LNCaP clone FGC (cell line): ENCODE measurements around the gene GAS7.
A peak's percentile ranks its signal among the peaks of the same experiment; 100 is the strongest.

Source experiments
- DNase-seq: peaks from one replicate; pipeline ENCODE4 v3.0.0-alpha.2; 2011; ENCODE audit warnings: low read depth
- H3K4me3 ChIP-seq: 2 replicates; pipeline ENCODE4 v1.5.1; 2011; ENCODE audit warnings: mild to moderate bottlenecking, low read depth, low read length, control low read depth
- TF ChIP-seq, protein P1 (sequence below): IDR thresholded peaks from 2 replicates; pipeline ENCODE4 v1.5.1; 2012; ENCODE audit warnings: mild to moderate bottlenecking; ENCODE audit not compliant: control insufficient read depth, insufficient read depth; ENCODE audit errors: extremely low read depth

GAS7 gene

DNA sequence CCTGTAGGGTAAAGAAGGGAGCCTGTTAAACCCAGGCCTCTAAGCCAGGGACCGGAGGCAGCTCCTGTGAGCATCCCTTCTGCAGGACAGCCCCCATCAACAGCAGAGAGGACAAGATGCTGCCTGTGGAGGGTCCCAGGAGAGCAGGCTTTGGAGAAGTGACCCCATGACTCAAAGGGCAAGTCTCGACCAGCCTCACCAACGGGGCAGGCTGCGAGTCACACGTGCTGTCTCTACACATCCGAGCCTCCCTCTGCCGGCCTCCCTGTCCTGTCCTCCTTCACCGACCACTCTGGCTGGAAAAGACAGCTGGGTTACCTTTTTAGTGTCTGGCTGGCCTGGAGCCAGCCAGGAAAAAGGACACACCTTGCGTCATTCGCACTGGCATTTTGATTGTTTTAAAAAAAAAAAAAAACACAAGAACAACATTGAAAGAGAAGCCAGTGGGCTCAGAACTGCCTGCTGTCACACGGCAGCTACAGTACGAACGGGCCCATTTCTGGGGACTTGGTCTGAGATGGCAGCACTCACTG is 218.9 kb downstream of the GAS7 start:
- TF ChIP-seq, protein P1, sequence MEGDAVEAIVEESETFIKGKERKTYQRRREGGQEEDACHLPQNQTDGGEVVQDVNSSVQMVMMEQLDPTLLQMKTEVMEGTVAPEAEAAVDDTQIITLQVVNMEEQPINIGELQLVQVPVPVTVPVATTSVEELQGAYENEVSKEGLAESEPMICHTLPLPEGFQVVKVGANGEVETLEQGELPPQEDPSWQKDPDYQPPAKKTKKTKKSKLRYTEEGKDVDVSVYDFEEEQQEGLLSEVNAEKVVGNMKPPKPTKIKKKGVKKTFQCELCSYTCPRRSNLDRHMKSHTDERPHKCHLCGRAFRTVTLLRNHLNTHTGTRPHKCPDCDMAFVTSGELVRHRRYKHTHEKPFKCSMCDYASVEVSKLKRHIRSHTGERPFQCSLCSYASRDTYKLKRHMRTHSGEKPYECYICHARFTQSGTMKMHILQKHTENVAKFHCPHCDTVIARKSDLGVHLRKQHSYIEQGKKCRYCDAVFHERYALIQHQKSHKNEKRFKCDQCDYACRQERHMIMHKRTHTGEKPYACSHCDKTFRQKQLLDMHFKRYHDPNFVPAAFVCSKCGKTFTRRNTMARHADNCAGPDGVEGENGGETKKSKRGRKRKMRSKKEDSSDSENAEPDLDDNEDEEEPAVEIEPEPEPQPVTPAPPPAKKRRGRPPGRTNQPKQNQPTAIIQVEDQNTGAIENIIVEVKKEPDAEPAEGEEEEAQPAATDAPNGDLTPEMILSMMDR: no peak
- no peak for DNase-seq
- H3K4me3 ChIP-seq: no peak overlapping the region

- TF ChIP-seq, protein P1: no peak
- no peak for DNase-seq
- H3K4me3 ChIP-seq: no peak overlapping the region
Observed at GRCh38 chr17:9977180-9977575, 221.2 kb downstream of the GAS7 start.

DNA sequence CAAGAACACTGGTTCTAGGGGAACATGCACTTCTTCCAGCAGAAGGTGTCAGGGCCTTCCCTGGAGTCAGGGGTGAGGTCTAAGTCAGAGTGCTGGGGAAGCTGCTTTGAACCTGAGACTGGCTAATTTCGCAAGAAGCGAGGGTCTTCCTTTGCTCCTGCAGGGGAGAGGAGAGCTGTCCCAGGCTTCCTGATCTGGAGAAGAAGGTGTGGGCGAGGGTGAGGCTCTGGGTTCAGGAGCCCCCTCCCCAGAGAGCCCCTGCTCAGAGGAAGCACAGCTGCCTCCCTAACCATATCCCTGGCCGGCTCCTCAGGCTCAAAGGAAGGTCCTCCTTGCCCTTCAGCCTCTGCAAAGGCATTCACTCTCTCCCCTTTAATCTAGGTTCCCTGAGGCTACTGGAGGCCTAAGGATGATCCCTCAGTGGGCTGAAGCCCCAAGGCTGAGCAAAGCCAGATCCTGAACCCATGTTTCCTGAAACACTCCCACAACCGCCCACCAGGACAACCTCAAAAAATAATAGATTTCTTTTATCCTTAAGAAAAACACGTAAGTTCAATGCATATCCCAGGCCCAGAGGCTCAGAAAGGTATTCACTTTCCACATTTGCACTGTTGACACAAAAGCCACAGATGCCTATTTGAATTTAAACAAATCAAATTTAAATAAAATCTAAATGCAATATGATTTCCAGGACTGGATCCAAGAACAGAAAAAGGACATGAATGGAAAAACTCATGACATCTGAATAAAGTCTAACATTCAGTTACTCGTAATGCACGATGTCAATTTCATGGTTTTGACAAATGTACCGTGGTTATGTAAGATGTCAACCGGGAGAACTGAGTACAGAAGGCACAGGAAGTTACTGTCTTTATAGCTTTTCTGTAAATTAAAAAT is 221.9 kb downstream of the GAS7 start:
- DNase-seq: no peak
- no peak overlapping the region for H3K4me3 ChIP-seq
- TF ChIP-seq, protein P1: no peak

DNA sequence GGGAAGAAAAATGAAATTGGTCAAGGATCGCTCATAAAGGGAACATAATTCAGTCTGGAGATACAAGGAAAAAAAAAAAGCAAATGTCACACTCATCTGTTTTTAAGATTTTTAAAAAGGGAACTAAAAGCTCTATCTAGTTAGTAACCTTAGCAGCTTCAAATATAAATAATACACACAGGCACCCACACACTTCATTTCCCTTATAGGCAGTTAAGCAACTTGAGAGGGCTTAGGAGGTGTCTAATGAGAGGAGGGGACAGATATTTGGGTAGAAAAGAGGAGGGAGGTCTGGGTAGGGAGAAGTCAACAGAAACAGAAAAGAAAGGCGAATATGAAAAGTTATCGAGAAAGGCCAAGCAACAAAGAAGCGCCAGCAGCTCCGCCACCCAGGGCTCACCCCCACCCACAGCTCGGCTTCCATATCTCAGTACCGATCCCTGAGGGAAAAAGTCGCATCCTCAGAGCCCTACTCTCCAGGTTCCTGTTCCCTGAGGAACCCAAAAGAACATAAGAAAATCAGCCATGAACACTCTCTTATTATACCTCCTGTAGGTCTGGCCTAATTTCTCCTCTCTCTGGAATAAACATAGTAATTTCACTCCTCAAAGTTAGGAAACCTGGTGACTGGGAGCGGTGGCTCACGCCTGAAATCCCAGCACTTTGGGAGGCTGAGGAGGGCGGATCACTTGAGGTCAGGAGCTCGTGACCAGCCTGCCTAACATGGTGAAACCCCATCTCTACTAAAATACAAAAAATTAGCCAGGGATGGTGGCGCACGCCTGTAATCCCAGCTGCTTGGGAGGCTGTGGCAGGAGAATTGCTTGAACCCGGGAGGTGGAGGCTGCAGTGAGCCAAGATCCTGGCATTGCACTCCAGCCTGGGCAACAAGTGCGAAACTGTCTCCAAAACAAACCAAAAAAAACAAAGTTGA is 223.7 kb downstream of the GAS7 start:
- TF ChIP-seq, protein P1: no peak
- no peak overlapping the region for H3K4me3 ChIP-seq
- no peak for DNase-seq

- no peak for DNase-seq
- H3K4me3 ChIP-seq: no peak overlapping the region
- TF ChIP-seq, protein P1: no peak
Observed at GRCh38 chr17:9973669-9974447, 224.5 kb downstream of the GAS7 start.

- TF ChIP-seq, protein P1: no peak
- H3K4me3 ChIP-seq: no peak overlapping the region
- DNase-seq: peak; percentile 17
Observed at GRCh38 chr17:9971991-9972390, 226.4 kb downstream of the GAS7 start.
